OCI-LY7 (cell line): ENCODE measurements around the gene TBC1D21. TPM values are rescaled to one million over a fixed set of nuclear protein-coding genes. Genes with fewer than 3 reads are reported as not detected.

Source experiments
- BruUV-seq: library from RNA; stranded (reverse); fragments of 400-500 nt; replicated peaks from 2 replicates; lab custom pipeline; 2021; lab: Mats Ljungman, UMichigan
- CTCF ChIA-PET: fragments of 300-600 bp; sonication (Branson Sonifier 250); formaldehyde crosslinking; loops from one replicate; lab custom pipeline; 2022; ENCODE audit warnings: antibody characterized with exemption; ENCODE audit not compliant: unreplicated experiment; lab: Charles Lee
- POLR2A ChIA-PET: fragments of 300-600 bp; sonication (Branson Sonifier 250); formaldehyde crosslinking; loops from one replicate; lab custom pipeline; 2022; ENCODE audit warnings: antibody characterized with exemption; lab: Charles Lee
- DNase-seq: peaks from one replicate; pipeline ENCODE4 v3.0.0-alpha.2; 2015; ENCODE audit warnings: low spot score
- H2AFZ ChIP-seq: fragments of 200-600 bp; sonication (generic), shearing (Covaris generic); 2 replicates; pipeline ENCODE4 v1.6.1; 2014; ENCODE audit warnings: mild to moderate bottlenecking, antibody characterized with exemption, low read length, moderate library complexity
- H3K27ac ChIP-seq: fragments of 200-600 bp; sonication (generic); 2 replicates; pipeline ENCODE4 v1.5.1; 2014; ENCODE audit warnings: mixed run types, low read depth, mild to moderate bottlenecking, moderate library complexity, low read length, inconsistent platforms; ENCODE audit not compliant: poor library complexity, severe bottlenecking
- H3K36me3 ChIP-seq: fragments of 200-600 bp; sonication (generic); 2 replicates; pipeline ENCODE4 v1.6.1; 2014; ENCODE audit warnings: mild to moderate bottlenecking, antibody characterized with exemption, low read length, moderate library complexity, mixed read lengths; ENCODE audit not compliant: insufficient read depth
- H3K4me1 ChIP-seq: fragments of 200-600 bp; sonication (generic); 2 replicates; pipeline ENCODE4 v1.5.1; 2014; ENCODE audit warnings: mild to moderate bottlenecking, low read length; ENCODE audit not compliant: insufficient read depth, poor library complexity, severe bottlenecking
- H3K4me2 ChIP-seq: fragments of 200-600 bp; sonication (generic); 2 replicates; pipeline ENCODE4 v1.6.1; 2014; ENCODE audit warnings: mild to moderate bottlenecking, low read length
- H3K4me3 ChIP-seq: fragments of 200-600 bp; sonication (generic); 2 replicates; pipeline ENCODE4 v1.5.1; 2014; ENCODE audit warnings: mild to moderate bottlenecking, low read depth, low read length; ENCODE audit not compliant: poor library complexity, severe bottlenecking
- H3K79me2 ChIP-seq: fragments of 200-600 bp; sonication (generic); 2 replicates; pipeline ENCODE4 v1.6.1; 2016; ENCODE audit warnings: low read depth, mild to moderate bottlenecking, low read length, moderate library complexity, mixed read lengths; ENCODE audit not compliant: insufficient read depth
- H3K9me2 ChIP-seq: fragments of 200-600 bp; sonication (generic); 2 replicates; pipeline ENCODE4 v1.6.1; 2016; ENCODE audit warnings: mild to moderate bottlenecking, low read length, mixed read lengths; ENCODE audit not compliant: insufficient read depth
- H3K9me3 ChIP-seq: fragments of 200-600 bp; sonication (generic); 2 replicates; pipeline ENCODE4 v1.6.1; 2014; ENCODE audit warnings: mild to moderate bottlenecking, mixed run types, low read length, mixed read lengths
- H4K20me1 ChIP-seq: fragments of 200-600 bp; sonication (generic); 2 replicates; pipeline ENCODE4 v1.6.1; 2014; ENCODE audit warnings: mild to moderate bottlenecking, antibody characterized with exemption, low read length, moderate library complexity, mixed read lengths; ENCODE audit not compliant: insufficient read depth
- CTCF ChIP-seq: fragments of 200-600 bp; sonication (generic); conservative IDR thresholded peaks from 2 replicates; pipeline ENCODE4 v1.5.1; 2014; ENCODE audit warnings: mild to moderate bottlenecking, antibody characterized with exemption, low read length, moderate library complexity, mixed read lengths
- EZH2phosphoT487 ChIP-seq: fragments of 200-600 bp; sonication (generic); IDR thresholded peaks from 2 replicates; pipeline ENCODE4 v1.6.1; 2018; ENCODE audit warnings: low read depth, borderline replicate concordance, mild to moderate bottlenecking, mixed run types, antibody characterized with exemption, low read length, moderate library complexity, mixed read lengths
- intact Hi-C: fragments of 100-400 bp; cut with micrococcal nuclease; formaldehyde crosslinking; loops from one replicate; pipeline ENCODE4 v1.10.0; 2022; ENCODE audit not compliant: unreplicated experiment
- total RNA-seq, 2 experiments: library from RNA; depleted of rRNA in 1 of 2; stranded (reverse); fragments of >200 nt in 1 of 2; shearing (Covaris generic) in 1 of 2; gene quantifications; 2 replicates each; pipeline ENCODE4 v1.2.3, GENCODE V29; 2014 to 2022

Gene TBC1D21
- total RNA-seq, 2 experiments from 2014 or later: not detected

- ChIA-PET CTCF (no interaction called here), POLR2A (no interaction called here)
- TF ChIP-seq EZH2phosphoT487 (no peak), CTCF (no peak)
- Histone ChIP-seq H3K9me3 (no peaks in the 10 kb centered on the region), H2AFZ (no peak overlapping the region), H3K27ac (no peak overlapping the region), H3K36me3 (no peaks in the 10 kb centered on the region), H3K4me2 (no peak overlapping the region), H3K4me3 (no peak overlapping the region), H3K4me1 (no peaks in the 10 kb centered on the region), H3K79me2 (no peaks in the 10 kb centered on the region), H4K20me1 (no peaks in the 10 kb centered on the region), H3K9me2 (no peaks in the 10 kb centered on the region)
- DNase-seq: no peak
- no TSS peak for BruUV-seq
- intact Hi-C loops: no loop called here
These were observed 19.1 kb upstream of the TBC1D21 start for GRCh38 chr15:73854265-73854664.

- H3K79me2 ChIP-seq: no peaks in the 10 kb centered on the region
- no peak overlapping the region for H3K4me3 ChIP-seq
- no peaks in the 10 kb centered on the region for H4K20me1 ChIP-seq
- intact Hi-C loops: no loop called here
- CTCF ChIA-PET: no interaction called here
- H3K4me2 ChIP-seq: no peak overlapping the region
- no TSS peak for BruUV-seq
- POLR2A ChIA-PET: no interaction called here
- no peaks in the 10 kb centered on the region for H3K9me3 ChIP-seq
- no peak overlapping the region for H2AFZ ChIP-seq
- no peak overlapping the region for H3K27ac ChIP-seq
- TF ChIP-seq CTCF (no peak), EZH2phosphoT487 (no peak)
- H3K9me2 ChIP-seq: no peaks in the 10 kb centered on the region
- no peaks in the 10 kb centered on the region for H3K36me3 ChIP-seq
- no peak for DNase-seq
- no peaks in the 10 kb centered on the region for H3K4me1 ChIP-seq
These were observed 16.7 kb upstream of the TBC1D21 start for GRCh38 chr15:73856458-73857192.

GRCh38 chr15:73857193-73857920 lies 16.0 kb upstream of the TBC1D21 start:
- H4K20me1 ChIP-seq: no peaks in the 10 kb centered on the region
- no peak overlapping the region for H3K27ac ChIP-seq
- H3K36me3 ChIP-seq: no peaks in the 10 kb centered on the region
- no TSS peak for BruUV-seq
- no peak overlapping the region for H2AFZ ChIP-seq
- POLR2A ChIA-PET: no interaction called here
- TF ChIP-seq CTCF: no peak
- no peak for TF ChIP-seq EZH2phosphoT487
- no peaks in the 10 kb centered on the region for H3K79me2 ChIP-seq
- CTCF ChIA-PET: interaction anchor here (0.6 kb wide), 1 partner anchor 728 kb away, joined by 3 read pairs; no protein-coding TSS in a partner anchor
- H3K9me2 ChIP-seq: no peaks in the 10 kb centered on the region
- intact Hi-C loops: no loop called here
- no peak overlapping the region for H3K4me2 ChIP-seq
- DNase-seq: no peak
- no peak overlapping the region for H3K4me3 ChIP-seq
- no peaks in the 10 kb centered on the region for H3K4me1 ChIP-seq
- no peaks in the 10 kb centered on the region for H3K9me3 ChIP-seq
